Psoas muscle (tissue), 8 donors: ENCODE data around the gene SOCS1. TPM values are rescaled to one million over a fixed set of nuclear protein-coding genes. Genes with fewer than 3 reads are reported as not detected.

Source experiments
- ATAC-seq, 4 donors: fragments of 200-7000 bp; cut with Tn5 transposase; one replicate each; pipeline ENCODE4 v1.9.1; 2020; ENCODE audit warnings: moderate library complexity in 3 of 4, mild to moderate bottlenecking in 2 of 4
- DNase-seq, 2 donors: peaks; one replicate each; pipeline ENCODE4 v3.0.0-alpha.2; 2020
- H3K27ac ChIP-seq: fragments of 200-600 bp; one replicate; pipeline ENCODE4 v1.8.0; 2022
- H3K27me3 ChIP-seq, 3 donors: fragments of 200-600 bp in 1 of 3; one replicate each; pipeline versions ENCODE4 v1.6.1 to v1.8.0; 2013 to 2022; ENCODE audit warnings: low read length in 2 of 3, mild to moderate bottlenecking in 2 of 3, moderate library complexity in 1 of 3; ENCODE audit not compliant: insufficient read depth in 3 of 3
- H3K36me3 ChIP-seq, 2 donors: fragments of 200-600 bp in 1 of 2; one replicate each; pipeline versions ENCODE4 v1.6.1 to v1.8.0; 2013 to 2022; ENCODE audit warnings: low read depth in 1 of 2, mild to moderate bottlenecking in 1 of 2, moderate library complexity in 1 of 2; ENCODE audit not compliant: insufficient read depth in 1 of 2
- H3K4me1 ChIP-seq: fragments of 200-600 bp; one replicate; pipeline ENCODE4 v1.8.0; 2022
- H3K4me3 ChIP-seq: fragments of 200-600 bp; one replicate; pipeline ENCODE4 v1.8.0; 2022; ENCODE audit warnings: mild to moderate bottlenecking
- H3K9me3 ChIP-seq: fragments of 200-600 bp; one replicate; pipeline ENCODE4 v1.8.0; 2022
- WGBS, 3 donors: extraction: QIAGEN DNeasy Blood & Tissue Kit; methylation state at CpG; one replicate each; pipeline versions ENCODE4 v1.1.6 to v1.1.7; 2013; 5-methylcytosine and 5-hydroxymethylcytosine counted together
- intact Hi-C, 2 donors: fragments of 100-400 bp; cut with DNase I; formaldehyde crosslinking; loops; one replicate each; pipeline versions ENCODE4 v1.11.0 to v1.14.2; 2022
- polyA plus RNA-seq, 3 donors: library from polyadenylated mRNA; stranded (reverse); fragments of 200-250 nt; gene quantifications; one replicate each; pipeline ENCODE4 v1.2.3, GENCODE V29; 2013
- total RNA-seq, 4 donors: library from RNA; stranded (reverse); fragmentation: NEBNext Ultra II Directional in 2 of 4; extraction: Animal tissue kit (Norgen Biotek cat#: 25700) in 2 of 4; gene quantifications; one replicate each; pipeline versions ENCODE4 v1.2.1 to v1.2.4, GENCODE V29; 2021 to 2023
- TF ChIP-seq, protein P1 (sequence below): fragments of 200-600 bp; IDR thresholded peaks from one replicate; pipeline ENCODE4 v1.8.0; 2022; ENCODE audit warnings: antibody characterized with exemption
- donor health status: healthy with polysubstance abuse.
- donor health status: DM: no; HTN: no; CAD: no; lungs with moderate emphysema.
- donor health status: Bipolar disorder and iron deficiency.
- donor health status: healthy.
- donor health status: DM: yes; HTN: yes; CAD: no.
- donor health status: DM: no; HTN: no; CAD: no.
- donor health status: DM: no; HTN: no; CAD: no.
- donor health status: DM: yes; HTN: yes; CAD: no.

The SOCS1 gene
- total and polyA plus RNA-seq, 7 donors, result 0.44 to 12.6 (median 2.1) TPM

DNA sequence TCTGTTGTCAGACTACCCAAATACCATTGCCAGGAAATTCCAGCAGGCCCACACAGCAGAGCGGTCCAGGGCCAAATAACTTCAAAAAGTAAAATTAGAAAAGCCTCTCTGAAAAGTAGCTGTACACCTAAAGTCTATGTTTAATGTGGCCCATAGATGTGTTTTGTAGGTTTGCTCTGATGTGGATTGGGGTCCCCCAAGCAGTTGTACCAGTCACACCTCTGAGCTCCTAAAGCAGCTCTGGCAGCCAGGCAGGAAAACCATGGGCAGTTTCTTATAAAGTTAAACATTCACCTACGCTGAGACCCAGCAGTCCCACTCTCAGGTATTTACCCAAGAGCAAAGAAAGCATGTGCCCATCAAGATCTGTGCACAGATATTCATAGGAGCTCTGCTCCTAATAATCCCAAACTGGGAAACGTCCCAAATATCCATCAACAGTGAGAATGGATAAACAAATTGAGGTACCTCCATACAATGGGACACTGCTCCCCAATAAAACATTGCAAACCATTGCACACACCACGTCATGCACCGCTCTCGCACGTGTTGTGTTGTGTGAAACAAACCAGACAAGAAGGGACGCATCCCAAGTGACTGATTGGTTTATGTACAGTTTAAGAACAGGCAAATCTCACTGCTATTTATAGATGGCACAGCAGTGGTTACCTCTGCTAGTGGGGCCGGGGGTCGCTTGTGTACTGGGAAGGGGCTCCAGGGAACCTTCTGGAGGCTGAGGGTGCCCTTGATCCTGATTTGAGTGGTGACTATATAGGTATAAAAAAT, 40.9 kb upstream of the SOCS1 start:
- peak; percentile 17 to 40 (median 28) for ATAC-seq
- WGBS, 3 donors, result 55 to 73% (median 70%) methylated on average over 10 of the region's 10 CpGs
- TF ChIP-seq, protein P1, sequence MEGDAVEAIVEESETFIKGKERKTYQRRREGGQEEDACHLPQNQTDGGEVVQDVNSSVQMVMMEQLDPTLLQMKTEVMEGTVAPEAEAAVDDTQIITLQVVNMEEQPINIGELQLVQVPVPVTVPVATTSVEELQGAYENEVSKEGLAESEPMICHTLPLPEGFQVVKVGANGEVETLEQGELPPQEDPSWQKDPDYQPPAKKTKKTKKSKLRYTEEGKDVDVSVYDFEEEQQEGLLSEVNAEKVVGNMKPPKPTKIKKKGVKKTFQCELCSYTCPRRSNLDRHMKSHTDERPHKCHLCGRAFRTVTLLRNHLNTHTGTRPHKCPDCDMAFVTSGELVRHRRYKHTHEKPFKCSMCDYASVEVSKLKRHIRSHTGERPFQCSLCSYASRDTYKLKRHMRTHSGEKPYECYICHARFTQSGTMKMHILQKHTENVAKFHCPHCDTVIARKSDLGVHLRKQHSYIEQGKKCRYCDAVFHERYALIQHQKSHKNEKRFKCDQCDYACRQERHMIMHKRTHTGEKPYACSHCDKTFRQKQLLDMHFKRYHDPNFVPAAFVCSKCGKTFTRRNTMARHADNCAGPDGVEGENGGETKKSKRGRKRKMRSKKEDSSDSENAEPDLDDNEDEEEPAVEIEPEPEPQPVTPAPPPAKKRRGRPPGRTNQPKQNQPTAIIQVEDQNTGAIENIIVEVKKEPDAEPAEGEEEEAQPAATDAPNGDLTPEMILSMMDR, result no peak
- Histone ChIP-seq H3K36me3 (no peaks in the 10 kb centered on the region), H3K4me1 (peaks cover 12% of the 10 kb centered on the region), H3K4me3 (peak overlapping the region; percentile 32), H3K27ac (peak overlapping the region; percentile 10), H3K27me3 (no peaks in the 10 kb centered on the region), H3K9me3 (no peaks in the 10 kb centered on the region)
- intact Hi-C loops, result no loop called here
- no peak for DNase-seq

DNA sequence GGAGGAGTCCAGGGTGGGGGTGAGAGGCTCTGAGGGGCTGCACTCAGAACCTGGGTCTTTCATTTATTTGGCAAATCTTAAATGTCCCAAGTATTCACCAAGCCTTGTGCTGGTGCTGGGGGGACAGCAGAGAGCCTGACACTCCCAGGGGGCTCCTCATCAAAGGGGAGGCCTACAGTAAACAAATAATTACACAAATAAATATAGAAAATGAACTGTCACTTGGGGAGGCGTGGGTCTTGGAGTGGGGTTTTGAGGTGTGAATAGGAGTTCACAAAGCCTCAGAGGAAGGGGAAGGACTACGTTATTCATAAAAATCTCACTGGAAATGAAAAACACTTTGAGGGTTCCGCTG, 40.3 kb upstream of the SOCS1 start:
- DNase-seq (no peak), ATAC-seq (no peak)
- H3K9me3 ChIP-seq, result no peaks in the 10 kb centered on the region
- H3K27me3 ChIP-seq, result no peaks in the 10 kb centered on the region
- no peaks in the 10 kb centered on the region for H3K36me3 ChIP-seq
- TF ChIP-seq, protein P1, result no peak
- intact Hi-C loops, result no loop called here
- no peak overlapping the region for H3K4me3 ChIP-seq
- H3K4me1 ChIP-seq, result peaks cover 12% of the 10 kb centered on the region
- H3K27ac ChIP-seq, result no peak overlapping the region
- WGBS, 3 donors, result 88 to 97% (median 94%) methylated on average over 3 of the region's 3 CpGs

DNA sequence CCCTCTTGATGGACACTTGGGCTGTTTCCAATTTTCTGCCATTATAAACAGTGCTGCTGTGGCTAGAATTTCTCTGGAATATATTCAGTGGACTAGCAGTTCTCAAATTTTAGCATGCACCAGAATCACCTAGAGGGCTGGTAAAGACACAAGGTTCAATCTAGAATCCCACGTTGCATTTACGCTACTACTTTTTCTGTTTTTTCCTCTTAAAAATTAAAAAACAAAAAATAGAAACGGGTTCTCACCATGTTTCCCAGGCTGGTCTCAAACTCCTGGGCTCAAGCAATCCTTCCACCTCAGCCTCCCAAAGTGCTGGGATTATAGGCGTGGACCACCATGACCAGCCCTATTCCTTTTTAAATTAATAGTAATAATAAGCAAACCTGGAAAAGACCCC, 39.7 kb upstream of the SOCS1 start:
- ATAC-seq (no peak), DNase-seq (no peak)
- H3K27ac ChIP-seq, result no peak overlapping the region
- no peak overlapping the region for H3K4me3 ChIP-seq
- WGBS, 3 donors, result 85 to 91% (median 86%) methylated on average over 4 of the region's 4 CpGs
- intact Hi-C loops, result no loop called here
- no peaks in the 10 kb centered on the region for H3K36me3 ChIP-seq
- H3K27me3 ChIP-seq, result no peaks in the 10 kb centered on the region
- TF ChIP-seq, protein P1, result no peak
- no peaks in the 10 kb centered on the region for H3K9me3 ChIP-seq
- peaks cover 12% of the 10 kb centered on the region for H3K4me1 ChIP-seq

DNA sequence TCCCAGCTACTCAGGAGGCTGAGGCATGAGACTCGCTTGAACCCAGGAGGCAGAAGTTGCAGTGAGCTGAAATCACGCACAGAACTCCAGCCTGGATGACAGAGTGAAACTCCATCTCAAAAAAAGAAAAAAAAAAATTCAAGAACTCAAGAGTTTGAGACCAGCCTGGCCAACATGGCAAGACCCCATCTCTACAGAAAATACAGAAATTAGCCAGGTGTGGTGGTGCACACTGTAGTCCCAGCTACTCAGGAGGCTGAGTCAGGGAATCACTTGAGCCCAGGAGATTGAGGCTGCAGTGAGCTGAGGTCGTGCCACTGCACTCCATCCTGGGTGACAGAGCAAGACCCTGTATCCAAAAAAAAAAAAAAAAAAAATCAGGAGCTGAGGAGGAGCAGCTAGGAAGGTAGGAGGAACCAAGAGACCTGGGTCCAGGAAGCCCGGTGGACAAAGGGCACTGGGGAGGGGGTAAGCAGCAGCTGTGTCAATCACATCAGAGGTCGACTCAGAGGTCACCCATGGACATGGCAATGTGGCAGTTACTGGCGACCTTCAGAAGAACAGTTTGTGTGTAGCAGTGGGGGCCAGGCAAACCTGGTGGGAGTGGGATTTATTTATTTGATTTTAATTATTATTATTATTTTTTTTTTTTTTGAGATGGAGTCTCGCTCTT, 36.2 kb upstream of the SOCS1 start:
- ATAC-seq, result no peak
- intact Hi-C loops, result no loop called here

More for the DNA sequence above, 36.2 kb upstream of the SOCS1 start:
- Histone ChIP-seq H3K27ac (no peak overlapping the region), H3K9me3 (no peaks in the 10 kb centered on the region), H3K4me3 (no peak overlapping the region), H3K36me3 (no peaks in the 10 kb centered on the region), H3K4me1 (peaks cover 5% of the 10 kb centered on the region), H3K27me3 (no peaks in the 10 kb centered on the region)
- WGBS, 3 donors, result 74 to 83% (median 83%) methylated on average over 7 of the region's 7 CpGs
- DNase-seq, result no peak
- TF ChIP-seq, protein P1, result no peak
